Measurements from ENCODE around the gene GMNC.

The GMNC gene

GRCh38 chr3:190848870-190849269 lies 13.6 kb downstream of the GMNC start:
- no peak for DNase-seq (ENCODE audit: low spot score)

DNA sequence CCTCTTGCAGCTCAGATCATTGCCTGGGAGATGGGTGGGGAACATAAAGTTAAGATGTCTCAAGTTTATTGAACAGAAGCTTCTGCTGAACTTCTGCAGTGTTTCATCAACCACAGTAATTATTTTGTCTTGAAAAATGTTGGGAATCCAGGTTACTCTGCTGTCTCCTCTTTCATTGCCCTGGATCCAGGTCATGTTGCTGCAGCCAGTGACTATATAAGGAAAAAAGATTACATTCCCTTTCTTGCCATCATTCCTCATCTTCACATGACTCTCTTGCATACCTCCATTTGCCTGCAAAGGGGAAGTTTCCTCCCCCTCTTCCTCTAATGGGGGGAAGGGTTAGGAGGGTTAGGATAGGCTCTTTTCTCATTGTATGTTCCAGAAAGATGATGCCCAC lies 15.1 kb downstream of the GMNC start:
- DNase-seq (ENCODE audit: low spot score): no peak

DNA sequence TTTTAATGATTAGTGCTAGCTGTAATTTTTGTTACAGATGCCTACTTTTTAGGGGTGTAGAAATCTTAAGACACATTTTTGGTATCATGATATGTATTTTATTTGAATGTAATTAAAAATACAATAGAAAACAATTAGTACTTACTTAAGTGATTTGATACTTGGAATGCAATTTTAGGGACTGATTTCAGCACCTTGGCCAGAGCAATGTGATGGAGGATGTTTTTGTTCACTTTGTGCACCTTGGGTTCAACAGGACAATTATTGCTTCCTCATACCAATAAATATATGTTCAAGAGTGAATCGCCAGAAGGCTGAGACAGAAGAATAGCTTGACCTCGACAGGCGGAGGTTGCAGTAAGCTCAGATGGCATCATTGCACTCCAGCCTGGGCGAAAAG lies 22.3 kb downstream of the GMNC start:
- no peak for DNase-seq (ENCODE audit: low spot score)

DNA sequence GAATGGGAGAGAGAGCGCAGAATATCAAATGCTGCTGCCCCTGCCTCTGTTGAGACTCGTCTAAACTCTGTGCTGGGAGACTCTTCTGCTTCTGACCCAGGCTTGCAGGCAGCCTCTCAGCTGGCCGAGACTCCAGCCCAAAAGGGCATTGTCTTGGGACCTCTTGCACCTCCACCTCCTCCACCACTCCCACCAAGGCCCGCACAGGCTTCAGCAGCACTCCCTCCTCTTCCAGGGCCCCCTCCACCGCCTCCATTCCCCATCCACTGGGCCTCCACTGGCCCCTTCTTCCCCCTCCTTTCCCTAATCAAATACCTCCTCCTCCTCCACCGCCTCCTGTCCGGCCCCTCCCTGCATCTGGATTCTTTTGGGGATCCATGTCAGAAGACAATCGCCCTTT lies 31.3 kb downstream of the GMNC start:
- DNase-seq (ENCODE audit: low spot score): no peak

- no peak for DNase-seq (ENCODE audit: low spot score)
These were observed 32.5 kb downstream of the GMNC start for GRCh38 chr3:190830031-190830430.

- no peak for DNase-seq (ENCODE audit: low spot score)
These were observed 36.5 kb downstream of the GMNC start for GRCh38 chr3:190826018-190826417.

DNA sequence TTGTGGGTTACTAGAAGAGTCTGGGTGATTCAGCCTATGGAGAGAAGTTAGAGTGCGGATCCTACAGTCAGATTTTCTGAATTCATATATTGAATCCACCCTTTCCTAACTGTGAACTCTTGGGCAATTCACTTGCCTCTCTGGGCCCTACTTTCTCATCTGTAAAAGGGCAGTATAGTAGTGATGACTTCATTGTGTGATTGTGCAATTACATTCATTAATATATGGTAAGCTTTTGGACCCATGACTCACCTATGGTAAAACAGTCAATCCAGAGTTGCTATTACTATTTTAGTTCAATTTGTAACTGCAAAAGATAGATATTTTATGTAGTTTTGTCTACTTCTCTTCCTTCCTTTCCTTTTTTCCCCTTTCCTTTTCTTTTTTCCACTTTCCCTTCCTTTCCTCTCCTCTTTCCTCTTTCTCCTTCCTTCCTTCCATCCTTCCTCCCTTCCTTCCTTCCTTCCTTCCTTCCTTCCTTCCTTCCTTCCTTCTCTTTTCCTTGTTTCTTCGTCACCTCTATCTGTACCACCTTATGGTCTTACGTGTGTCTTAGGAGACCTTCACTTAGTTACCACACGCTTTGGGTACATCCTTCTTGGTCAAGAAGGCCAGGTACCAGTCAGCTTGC lies 37.0 kb downstream of the GMNC start:
- DNase-seq (ENCODE audit: low spot score): no peak

DNA sequence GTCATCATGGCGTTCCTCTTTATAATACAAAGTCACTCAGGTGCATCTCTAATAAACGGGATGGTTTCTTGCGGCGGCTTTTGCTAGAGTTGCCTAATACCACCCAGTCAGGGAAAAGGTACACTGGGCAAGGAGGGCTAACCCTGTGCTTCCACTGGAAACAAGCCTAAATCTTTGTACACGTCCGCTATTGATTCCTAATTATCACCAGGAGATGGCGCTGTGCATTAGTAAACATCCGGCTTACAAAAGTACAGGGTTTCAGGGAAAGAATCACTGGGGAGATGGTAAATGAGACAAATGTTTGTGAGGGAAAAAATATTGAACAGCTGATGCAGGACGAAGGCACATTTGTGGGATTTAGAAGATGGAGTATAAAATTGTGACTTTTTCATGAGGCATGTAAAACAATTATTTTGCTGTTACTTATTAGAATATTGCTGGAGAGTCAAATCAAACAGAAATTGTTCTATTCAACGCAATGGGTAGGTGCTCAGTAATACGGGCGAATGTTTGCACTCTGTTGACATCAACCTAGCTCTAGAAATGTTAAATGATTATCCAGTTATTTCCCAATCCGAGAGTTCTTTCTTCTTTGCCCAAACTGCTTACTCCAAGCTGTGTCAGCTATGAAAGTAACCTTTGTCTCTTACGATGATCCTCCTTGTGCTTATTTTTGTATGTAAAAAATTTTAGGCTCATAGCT lies 50.6 kb downstream of the GMNC start:
- no peak for DNase-seq (ENCODE audit: low spot score)

- DNase-seq (ENCODE audit: low spot score): no peak
These were observed 51.5 kb downstream of the GMNC start for GRCh38 chr3:190810957-190811356.

- DNase-seq (ENCODE audit: low spot score): no peak
These were observed 53.1 kb downstream of the GMNC start for GRCh38 chr3:190809351-190809750.

GRCh38 chr3:190807719-190808375 lies 54.6 kb downstream of the GMNC start:
- no peak for DNase-seq (ENCODE audit: low spot score)
